HFFc6 (cell line): ENCODE measurements around the gene MRGPRD. TPM values are rescaled to one million over a fixed set of nuclear protein-coding genes. Genes with fewer than 3 reads are reported as not detected.
"Not testable (repeated sequence)": the region's sequence is repeated elsewhere in the genome, so short reads cannot be mapped to it uniquely, and the experiment has no call there.

ENCODE experiments used
- DNase-seq: peaks from one replicate; pipeline ENCODE4 v3.0.0-alpha.2; 2018
- H3K27ac Mint-ChIP-seq: 2 replicates; pipeline ENCODE4 v1.8.0; 2020; ENCODE audit warnings: mild to moderate bottlenecking, mixed read lengths
- H3K27me3 Mint-ChIP-seq: 2 replicates; pipeline ENCODE4 v1.8.0; 2021; ENCODE audit warnings: mild to moderate bottlenecking, moderate library complexity, mixed read lengths; ENCODE audit not compliant: insufficient read depth
- H3K36me3 Mint-ChIP-seq: 2 replicates; pipeline ENCODE4 v1.8.0; 2021; ENCODE audit warnings: low read depth, mixed read lengths
- H3K4me1 Mint-ChIP-seq: 2 replicates; pipeline ENCODE4 v1.8.0; 2020; ENCODE audit warnings: low read depth, mixed read lengths
- H3K4me3 Mint-ChIP-seq: 2 replicates; pipeline ENCODE4 v1.8.0; 2020; ENCODE audit warnings: mild to moderate bottlenecking, moderate library complexity, mixed read lengths
- H3K9me3 Mint-ChIP-seq: 2 replicates; pipeline ENCODE4 v1.8.0; 2020; ENCODE audit warnings: mild to moderate bottlenecking, mixed read lengths
- total RNA-seq, 6 experiments: library from RNA; stranded (reverse); fragmentation: NEBNext Ultra II Directional; extraction: Animal tissue kit (Norgen Biotek cat#: 25700); gene quantifications; 2 replicates in 1 of 6; 3 replicates in 5 of 6; pipeline ENCODE4 v1.2.3, GENCODE V29; 2021
- TF ChIP-seq, protein P1 (sequence below): fragments of 200-600 bp; sonication (generic); IDR thresholded peaks from 2 replicates; pipeline ENCODE4 v1.5.0; 2021; ENCODE audit warnings: antibody characterized with exemption, mild to moderate bottlenecking

Gene MRGPRD
- total RNA-seq, 6 experiments from 2014 or later = not detected

DNA sequence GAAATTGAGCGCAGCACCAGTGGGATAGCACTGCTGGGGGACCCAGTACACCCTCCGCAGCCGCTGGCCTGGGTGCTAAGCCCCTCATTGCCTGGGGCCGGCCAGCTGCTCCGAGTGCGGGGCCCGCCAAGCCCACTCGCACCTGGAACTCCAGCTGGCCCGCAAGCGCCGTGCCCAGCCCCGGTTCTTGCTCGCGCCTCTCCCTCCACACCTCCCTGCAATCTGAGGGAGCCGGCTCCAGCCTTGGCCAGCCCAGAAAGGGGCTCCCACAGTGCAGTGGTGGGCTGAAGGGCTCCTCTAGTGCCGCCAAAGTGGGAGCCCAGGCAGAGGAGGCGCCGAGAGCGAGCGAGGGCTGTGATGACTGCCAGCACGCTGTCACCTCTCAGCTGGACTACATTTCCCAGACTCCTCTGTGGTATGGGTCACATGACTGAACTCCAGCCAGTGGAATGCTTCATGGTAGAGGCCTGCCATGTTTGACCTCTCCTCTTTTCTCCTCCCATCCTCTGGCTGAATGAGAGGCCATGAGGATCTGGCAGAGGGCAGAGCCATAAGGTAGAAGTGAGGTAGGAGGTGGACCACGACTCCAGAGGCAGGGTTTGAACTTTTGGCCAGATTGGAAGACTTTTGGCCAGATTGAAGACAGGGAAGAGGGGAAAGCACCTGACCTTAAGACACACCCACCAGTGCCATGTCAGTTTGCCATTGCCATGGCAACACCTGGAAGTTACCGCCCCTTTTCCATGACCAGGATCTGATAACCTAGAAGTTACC is 6.2 kb downstream of the MRGPRD start:
- H3K4me1 Mint-ChIP-seq = peaks cover 6% of the 10 kb centered on the region
- no peak overlapping the region for H3K27ac Mint-ChIP-seq
- H3K4me3 Mint-ChIP-seq = no peak overlapping the region
- no peaks in the 10 kb centered on the region for H3K9me3 Mint-ChIP-seq
- H3K27me3 Mint-ChIP-seq = peaks cover 42% of the 10 kb centered on the region
- peaks cover 4% of the 10 kb centered on the region; the same call in 1 of the 2 replicates for H3K36me3 Mint-ChIP-seq
- DNase-seq = peak; percentile 37
- TF ChIP-seq, protein P1, sequence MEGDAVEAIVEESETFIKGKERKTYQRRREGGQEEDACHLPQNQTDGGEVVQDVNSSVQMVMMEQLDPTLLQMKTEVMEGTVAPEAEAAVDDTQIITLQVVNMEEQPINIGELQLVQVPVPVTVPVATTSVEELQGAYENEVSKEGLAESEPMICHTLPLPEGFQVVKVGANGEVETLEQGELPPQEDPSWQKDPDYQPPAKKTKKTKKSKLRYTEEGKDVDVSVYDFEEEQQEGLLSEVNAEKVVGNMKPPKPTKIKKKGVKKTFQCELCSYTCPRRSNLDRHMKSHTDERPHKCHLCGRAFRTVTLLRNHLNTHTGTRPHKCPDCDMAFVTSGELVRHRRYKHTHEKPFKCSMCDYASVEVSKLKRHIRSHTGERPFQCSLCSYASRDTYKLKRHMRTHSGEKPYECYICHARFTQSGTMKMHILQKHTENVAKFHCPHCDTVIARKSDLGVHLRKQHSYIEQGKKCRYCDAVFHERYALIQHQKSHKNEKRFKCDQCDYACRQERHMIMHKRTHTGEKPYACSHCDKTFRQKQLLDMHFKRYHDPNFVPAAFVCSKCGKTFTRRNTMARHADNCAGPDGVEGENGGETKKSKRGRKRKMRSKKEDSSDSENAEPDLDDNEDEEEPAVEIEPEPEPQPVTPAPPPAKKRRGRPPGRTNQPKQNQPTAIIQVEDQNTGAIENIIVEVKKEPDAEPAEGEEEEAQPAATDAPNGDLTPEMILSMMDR = no peak

DNA sequence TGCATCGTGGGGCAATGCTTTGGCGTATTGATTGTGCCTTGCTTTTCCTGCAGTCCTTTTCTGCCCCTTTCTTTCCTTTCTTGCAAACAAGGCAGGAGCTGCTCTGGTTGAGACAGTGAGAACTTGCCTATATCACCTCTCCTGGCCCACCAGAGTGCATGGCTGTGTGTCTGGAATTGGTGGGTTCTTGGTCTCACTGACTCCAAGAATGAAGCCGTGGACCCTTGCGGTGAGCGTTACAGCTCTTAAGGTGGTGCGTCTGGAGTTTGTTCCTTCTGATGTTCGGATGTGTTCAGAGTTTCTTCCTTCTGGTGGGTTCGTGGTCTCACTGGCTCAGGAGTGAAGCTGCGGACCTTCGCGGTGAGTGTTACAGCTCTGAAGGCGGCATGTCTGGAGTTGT is 7.1 kb downstream of the MRGPRD start:
- not testable (repeated sequence) for H3K4me3 Mint-ChIP-seq, H3K9me3 Mint-ChIP-seq, DNase-seq, H3K36me3 Mint-ChIP-seq, H3K27ac Mint-ChIP-seq, H3K4me1 Mint-ChIP-seq
- peaks cover 36% of the 10 kb centered on the region for H3K27me3 Mint-ChIP-seq

DNA sequence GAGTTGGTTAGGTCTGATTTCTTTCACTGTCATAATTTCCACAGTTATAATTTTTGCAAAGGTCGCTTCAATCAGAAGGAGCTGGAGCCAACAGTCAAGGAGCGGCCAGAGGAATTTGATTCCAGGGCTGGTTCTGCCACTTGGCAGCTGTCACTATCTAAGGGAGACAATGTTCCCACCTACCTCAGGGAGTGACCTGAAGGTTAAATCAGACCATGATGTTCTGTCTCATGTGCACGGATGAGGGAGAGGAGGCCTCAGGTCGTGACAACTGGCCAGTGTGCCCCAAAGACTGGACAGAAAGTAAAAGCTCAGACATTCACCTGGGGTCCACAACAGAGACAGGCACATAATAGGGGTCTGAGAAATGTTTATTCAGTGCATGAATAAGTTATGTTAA is 7.6 kb downstream of the MRGPRD start:
- Mint-ChIP-seq H3K9me3 (no peaks in the 10 kb centered on the region), H3K4me1 (peaks cover 13% of the 10 kb centered on the region), H3K36me3 (peaks cover 4% of the 10 kb centered on the region; the same call in 1 of the 2 replicates), H3K4me3 (no peak overlapping the region), H3K27ac (no peak overlapping the region), H3K27me3 (peaks cover 31% of the 10 kb centered on the region)
- TF ChIP-seq, protein P1 = no peak
- no peak for DNase-seq

DNA sequence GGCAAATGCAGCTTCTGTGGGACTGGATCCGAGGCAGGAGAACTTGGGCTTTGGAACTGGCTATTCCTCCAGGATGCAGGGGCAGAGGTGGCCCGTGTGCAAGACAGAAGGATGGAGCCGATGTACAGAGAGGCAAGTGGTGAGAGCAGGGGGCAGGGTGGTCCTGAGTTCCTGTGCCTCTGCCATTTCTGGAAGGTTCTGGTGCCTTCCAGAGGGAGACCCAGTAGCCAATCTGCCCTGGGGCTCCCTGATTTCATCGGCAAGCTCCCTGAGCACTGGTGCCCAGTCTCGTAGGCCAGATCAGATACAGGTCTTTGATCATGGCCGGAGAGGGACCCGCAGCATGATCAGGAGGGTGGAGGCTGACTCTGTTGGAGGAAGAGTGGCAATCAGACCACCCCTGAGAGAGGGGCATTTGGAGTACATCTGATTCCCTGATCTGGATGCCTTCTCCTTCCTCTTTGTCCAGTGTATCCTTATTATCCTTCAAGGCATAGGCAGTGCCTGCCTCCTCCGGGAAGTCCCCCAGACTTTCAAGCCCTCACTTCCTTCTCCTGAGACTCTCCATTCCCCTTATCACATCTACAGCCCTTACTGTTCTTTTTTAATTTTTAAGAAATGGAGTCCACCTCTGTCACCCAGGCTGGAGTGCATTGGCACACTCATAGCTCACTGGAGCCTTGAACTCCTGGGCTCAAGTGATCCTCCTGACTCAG is 9.7 kb downstream of the MRGPRD start:
- peaks cover 4% of the 10 kb centered on the region; the same call in 1 of the 2 replicates for H3K36me3 Mint-ChIP-seq
- H3K4me3 Mint-ChIP-seq = no peak overlapping the region
- DNase-seq = no peak
- H3K9me3 Mint-ChIP-seq = no peaks in the 10 kb centered on the region
- H3K4me1 Mint-ChIP-seq = peaks cover 13% of the 10 kb centered on the region
- TF ChIP-seq, protein P1 = no peak
- H3K27me3 Mint-ChIP-seq = peaks cover 33% of the 10 kb centered on the region
- no peak overlapping the region for H3K27ac Mint-ChIP-seq

DNA sequence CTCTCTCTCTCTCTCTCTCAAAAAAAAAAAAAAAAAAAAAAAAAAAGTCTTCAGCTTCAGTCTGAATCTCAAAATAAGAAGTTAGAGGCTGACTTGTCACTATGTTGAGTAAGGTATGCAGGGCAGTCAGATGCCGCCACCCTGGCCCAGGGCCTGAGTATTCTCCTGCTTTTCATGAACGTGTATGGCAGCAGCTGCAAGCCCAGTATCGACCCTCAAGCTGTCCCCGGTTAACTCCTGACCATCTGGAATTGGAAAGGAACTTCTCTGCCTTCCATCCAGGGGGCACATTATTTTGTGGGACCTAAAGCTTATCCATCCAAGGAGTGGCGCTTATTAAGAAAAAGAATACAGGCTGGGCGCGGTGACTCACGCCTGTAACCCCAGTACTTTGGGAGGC is 11.4 kb downstream of the MRGPRD start:
- TF ChIP-seq, protein P1 = no peak
- Mint-ChIP-seq H3K4me3 (no peak overlapping the region), H3K27me3 (peaks cover 38% of the 10 kb centered on the region), H3K9me3 (peaks cover 4% of the 10 kb centered on the region; the same call in 1 of the 2 replicates), H3K36me3 (no peaks in the 10 kb centered on the region), H3K27ac (no peak overlapping the region), H3K4me1 (peaks cover 8% of the 10 kb centered on the region)
- no peak for DNase-seq
